ENCODE data around the gene MLXIPL. TPM values are rescaled to one million over a fixed set of nuclear protein-coding genes. Genes with fewer than 3 reads are reported as not detected.

The MLXIPL gene
- total and polyA plus RNA-seq, 2 of the 8 experiments (the other 6 are each of a cell fraction or from before 2014, with no cell fraction given) = 9.4 to 10.6 TPM

DNA sequence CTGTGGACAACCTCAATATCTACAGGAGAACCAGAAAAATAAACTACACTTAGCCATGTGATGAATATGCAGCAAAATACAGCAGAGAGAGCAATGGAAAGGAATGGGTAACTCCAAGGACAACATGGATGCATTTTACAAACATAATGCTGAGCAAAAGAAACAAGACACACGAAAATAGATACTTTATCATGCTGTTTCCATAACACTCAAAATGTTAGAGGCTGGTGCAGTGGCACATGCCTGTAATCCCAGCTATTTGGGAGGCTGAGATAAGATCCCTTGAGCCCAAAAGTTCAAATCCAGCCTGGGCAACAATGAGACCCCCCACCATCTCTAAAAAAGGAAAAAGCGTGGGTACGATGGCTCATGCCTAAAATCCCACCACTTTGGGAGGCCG lies 75.1 kb downstream of the MLXIPL start:
- Histone ChIP-seq H2AFZ (ENCODE audit: low read length) (no peak overlapping the region), H2BK15ac (ENCODE audit: low read length) (no peak overlapping the region), H3K9ac (replicated peaks in 1 of 4; ENCODE audit: extremely low read depth in 1 of 4, low read depth in 3 of 4, low read length in 3 of 4) (no peak overlapping the region), H3K79me2 (ENCODE audit: control insufficient read depth in 1 of 2, insufficient read depth in 2 of 2, low read length in 2 of 2) (peaks cover 0 to 12% of the 10 kb centered on the region in 2 experiments; a peak in 2 of 4 replicates), H3K27ac (ENCODE audit: low read depth, low read length) (no peak overlapping the region), H3K79me1 (ENCODE audit: low read depth, low read length) (no peaks in the 10 kb centered on the region), H4K8ac (ENCODE audit: extremely low read depth, insufficient read depth, low read length) (no peak overlapping the region), H3K23ac (ENCODE audit: insufficient read length) (no peak overlapping the region), H3K4ac (replicated peaks; ENCODE audit: insufficient read length, low read depth, low read length) (no peak overlapping the region), H3K14ac (ENCODE audit: insufficient read length) (no peak overlapping the region), H2BK120ac (replicated peaks; ENCODE audit: low read depth, low read length) (no peak overlapping the region), H3K9me3 (ENCODE audit: insufficient read depth in 2 of 2, low read depth in 1 of 2, low read length in 1 of 2) (no peaks in the 10 kb centered on the region), H3K36me3 (ENCODE audit: control insufficient read depth in 2 of 4, insufficient read depth in 4 of 4, low read length in 3 of 4) (peaks cover 0 to 13% (median 2%) of the 10 kb centered on the region in 4 experiments; a peak in 3 of 8 replicates), H3K4me2 (ENCODE audit: insufficient read depth in 1 of 2, low read depth in 2 of 2, low read length in 2 of 2) (no peak overlapping the region), H2BK12ac (ENCODE audit: low read depth, low read length) (no peak overlapping the region), H3K18ac (ENCODE audit: extremely low read depth, low read length) (no peak overlapping the region), H4K20me1 (replicated peaks in 1 of 2; ENCODE audit: control insufficient read depth in 1 of 2, insufficient read depth in 2 of 2, low read length in 2 of 2) (peaks cover 0 to under 1% of the 10 kb centered on the region in 2 experiments), H2BK20ac (ENCODE audit: low read length) (no peak overlapping the region), H3K4me3 (ENCODE audit: extremely low read depth in 1 of 4, insufficient read depth in 2 of 4, low read depth in 3 of 4, low read length in 4 of 4) (no peak overlapping the region), H4K91ac (replicated peaks; ENCODE audit: insufficient read length, low read length) (no peak overlapping the region), H2BK5ac (ENCODE audit: low read depth, low read length) (no peak overlapping the region), H3K27me3 (replicated peaks in 1 of 4; ENCODE audit: control insufficient read depth in 3 of 4, extremely low read depth in 1 of 4, insufficient read depth in 3 of 4, low read length in 3 of 4) (no peaks in the 10 kb centered on the region), H3K23me2 (ENCODE audit: low read depth, low read length) (no peaks in the 10 kb centered on the region), H4K5ac (ENCODE audit: insufficient read length, low read depth, low read length) (no peak overlapping the region), H3K4me1 (replicated peaks in 1 of 4; ENCODE audit: control insufficient read depth in 3 of 4, insufficient read depth in 4 of 4, low read length in 3 of 4) (no peaks in the 10 kb centered on the region), H2AK5ac (ENCODE audit: low read depth, low read length) (no peak overlapping the region), H3K56ac (replicated peaks; ENCODE audit: insufficient read length, low read depth, low read length) (no peak overlapping the region)
- DNase-seq (ENCODE audit: low read depth in 1 of 2, low spot score in 2 of 2) (no peak), FAIRE-seq (no peak)
- WGBS, 2 experiments (ENCODE audit: extremely low coverage in 1 of 2, insufficient coverage in 1 of 2, insufficient read length in 1 of 2, insufficient replicate concordance in 2 of 2, low coverage in 1 of 2, low lambda C conversion rate in 2 of 2, missing lambda C conversion rate in 1 of 2) = 87% methylated on average over 4 of the region's 4 CpGs; no CpG with 5 or more reads in 1 of the 2 experiments
- ChIA-PET POLR2A (ENCODE audit: partially characterized antibody) (interaction anchor here (1.0 kb wide), 2 partner anchors 10 to 28 kb away, joined by 3 read pairs; no protein-coding TSS in a partner anchor), CTCF (ENCODE audit: partially characterized antibody) (interaction anchor here (0.6 to 1.7 kb wide), 3 partner anchors 9 to 22 kb away, joined by 3 to 4 read pairs (median 3); no protein-coding TSS in a partner anchor)
- TF ChIP-seq, protein P1, sequence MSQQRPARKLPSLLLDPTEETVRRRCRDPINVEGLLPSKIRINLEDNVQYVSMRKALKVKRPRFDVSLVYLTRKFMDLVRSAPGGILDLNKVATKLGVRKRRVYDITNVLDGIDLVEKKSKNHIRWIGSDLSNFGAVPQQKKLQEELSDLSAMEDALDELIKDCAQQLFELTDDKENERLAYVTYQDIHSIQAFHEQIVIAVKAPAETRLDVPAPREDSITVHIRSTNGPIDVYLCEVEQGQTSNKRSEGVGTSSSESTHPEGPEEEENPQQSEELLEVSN (IDR thresholded peaks at IDR 0.05) = no peak
- TF ChIP-seq NRF1 (IDR thresholded peaks at IDR 0.05; ENCODE audit: low read depth, low read length) (no peak), GABPA (IDR thresholded peaks at IDR 0.05; ENCODE audit: borderline replicate concordance, insufficient read depth, low read length) (no peak), SP2 (IDR thresholded peaks at IDR 0.05; ENCODE audit: low read length) (no peak), TBP (IDR thresholded peaks at IDR 0.05; ENCODE audit: low read depth, low read length) (no peak), CREB1 (IDR thresholded peaks at IDR 0.05) (no peak), MAFK (IDR thresholded peaks at IDR 0.05; ENCODE audit: low read depth, low read length) (no peak), TEAD4 (IDR thresholded peaks at IDR 0.05; ENCODE audit: low read depth, low read length) (no peak)
- TF ChIP-seq, protein P2, sequence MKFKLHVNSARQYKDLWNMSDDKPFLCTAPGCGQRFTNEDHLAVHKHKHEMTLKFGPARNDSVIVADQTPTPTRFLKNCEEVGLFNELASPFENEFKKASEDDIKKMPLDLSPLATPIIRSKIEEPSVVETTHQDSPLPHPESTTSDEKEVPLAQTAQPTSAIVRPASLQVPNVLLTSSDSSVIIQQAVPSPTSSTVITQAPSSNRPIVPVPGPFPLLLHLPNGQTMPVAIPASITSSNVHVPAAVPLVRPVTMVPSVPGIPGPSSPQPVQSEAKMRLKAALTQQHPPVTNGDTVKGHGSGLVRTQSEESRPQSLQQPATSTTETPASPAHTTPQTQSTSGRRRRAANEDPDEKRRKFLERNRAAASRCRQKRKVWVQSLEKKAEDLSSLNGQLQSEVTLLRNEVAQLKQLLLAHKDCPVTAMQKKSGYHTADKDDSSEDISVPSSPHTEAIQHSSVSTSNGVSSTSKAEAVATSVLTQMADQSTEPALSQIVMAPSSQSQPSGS (IDR thresholded peaks at IDR 0.05; ENCODE audit: low read length) = no peak
